Caco-2 (cell line): Measurements from ENCODE around the gene D2HGDH. TPM values are rescaled to one million over a fixed set of nuclear protein-coding genes. Genes with fewer than 3 reads are reported as not detected.

Experiments used
- BruUV-seq: library from RNA; stranded (reverse); fragments of 400-500 nt; replicated peaks from 2 replicates; lab custom pipeline; 2021; lab: Mats Ljungman, UMichigan
- CTCF ChIA-PET: fragments of 300-600 bp; sonication (Branson Sonifier 250); formaldehyde crosslinking; loops from one replicate; lab custom pipeline; 2022; ENCODE audit warnings: antibody characterized with exemption; lab: Charles Lee
- POLR2A ChIA-PET: fragments of 300-600 bp; sonication (Branson Sonifier 250); formaldehyde crosslinking; loops from one replicate; lab custom pipeline; 2022; ENCODE audit warnings: antibody characterized with exemption; lab: Charles Lee
- DNase-seq, 2 experiments: peaks; one replicate each; pipeline versions ENCODE4 v3.0.0 to v3.0.0-alpha.2; 2020 to 2022
- H3K27me3 ChIP-seq: replicated peaks from 2 replicates; pipeline ENCODE4 v1.6.0; 2011; ENCODE audit warnings: low read length; ENCODE audit not compliant: control insufficient read depth, insufficient read depth
- H3K36me3 ChIP-seq: 2 replicates; pipeline ENCODE4 v1.5.1; 2011; ENCODE audit warnings: low read length; ENCODE audit not compliant: control insufficient read depth, insufficient read depth
- H3K4me1 ChIP-seq: fragments of 250-450 bp; sonication (Bioruptor Pico); 2 replicates; pipeline ENCODE4 v1.5.1; 2020; ENCODE audit warnings: mild to moderate bottlenecking
- H3K4me3 ChIP-seq: 2 replicates; pipeline ENCODE4 v1.5.1; 2011; ENCODE audit warnings: low read depth, mild to moderate bottlenecking, control low read depth, low read length
- H3K9me3 ChIP-seq: fragments of 250-450 bp; sonication (Bioruptor Pico); 2 replicates; pipeline ENCODE4 v1.5.1; 2020; ENCODE audit warnings: mild to moderate bottlenecking, moderate library complexity
- H3K27ac Mint-ChIP-seq: one replicate; pipeline ENCODE4 v1.8.0; 2022; ENCODE audit warnings: mixed read lengths; ENCODE audit not compliant: unreplicated experiment
- H3K27me3 Mint-ChIP-seq: one replicate; pipeline ENCODE4 v1.8.0; 2022; ENCODE audit warnings: mixed read lengths; ENCODE audit not compliant: insufficient read depth, unreplicated experiment
- H3K36me3 Mint-ChIP-seq: one replicate; pipeline ENCODE4 v1.8.0; 2022; ENCODE audit warnings: mild to moderate bottlenecking, mixed read lengths; ENCODE audit not compliant: insufficient read depth, unreplicated experiment
- H3K4me1 Mint-ChIP-seq: one replicate; pipeline ENCODE4 v1.8.0; 2022; ENCODE audit warnings: low read depth, mixed read lengths; ENCODE audit not compliant: unreplicated experiment
- H3K4me3 Mint-ChIP-seq: one replicate; pipeline ENCODE4 v1.8.0; 2022; ENCODE audit warnings: mild to moderate bottlenecking, moderate library complexity, mixed read lengths; ENCODE audit not compliant: unreplicated experiment
- H3K9me3 Mint-ChIP-seq: one replicate; pipeline ENCODE4 v1.8.0; 2022; ENCODE audit warnings: mixed read lengths; ENCODE audit not compliant: unreplicated experiment
- CTCF ChIP-seq, 2 experiments: fragments of 200-600 bp in 1 of 2; IDR thresholded peaks; 1 replicate in 1 of 2; 2 replicates in 1 of 2; pipeline versions ENCODE4 v1.5.1 to v1.8.0; 2011 to 2022; ENCODE audit warnings: antibody characterized with exemption in 1 of 2, control low read depth in 1 of 2, inconsistent platforms in 1 of 2, low read depth in 1 of 2, low read length in 1 of 2, mild to moderate bottlenecking in 1 of 2, moderate library complexity in 1 of 2; ENCODE audit not compliant: insufficient read depth in 1 of 2, severe bottlenecking in 1 of 2, unreplicated experiment in 1 of 2
- intact Hi-C: fragments of 100-400 bp; cut with micrococcal nuclease; formaldehyde crosslinking; loops from one replicate; pipeline ENCODE4 v1.10.0; 2022; ENCODE audit not compliant: unreplicated experiment
- total RNA-seq: library from RNA; stranded (reverse); gene quantifications from 2 replicates; pipeline ENCODE4 v1.2.3, GENCODE V29; 2022

The D2HGDH gene
- total RNA-seq, 1 experiment from 2014 or later = 35.4 TPM

GRCh38 chr2:241733391-241734207, 831 bp upstream of the D2HGDH start:
- BruUV-seq = no TSS peak
- no peaks in the 10 kb centered on the region for H3K9me3 ChIP-seq
- intact Hi-C loops = loop anchor here (1.0 kb wide), 1 partner anchor 31 kb away; the partner anchor contains the start of gene ING5
- H3K4me3 ChIP-seq = peak overlapping the region; percentile 41
- no peaks in the 10 kb centered on the region for H3K27me3 ChIP-seq
- peaks cover 9% of the 10 kb centered on the region; the same call in 1 of the 2 replicates for H3K4me1 ChIP-seq
- H3K36me3 ChIP-seq = no peaks in the 10 kb centered on the region
- no peak for DNase-seq
- H3K4me3 Mint-ChIP-seq = peak overlapping the region; percentile 69
- TF ChIP-seq CTCF (IDR thresholded peaks at IDR 0.05; ENCODE audit: insufficient read depth in 1 of 2, low read depth in 1 of 2, low read length in 1 of 2, severe bottlenecking in 1 of 2, unreplicated experiment in 1 of 2) = no peak
- H3K9me3 Mint-ChIP-seq = no peaks in the 10 kb centered on the region
- ChIA-PET CTCF (interaction anchor here (0.8 kb wide), 1 partner anchor 217 kb away, joined by 3 read pairs; no protein-coding TSS in a partner anchor), POLR2A (no interaction called here)
- no peaks in the 10 kb centered on the region for H3K4me1 Mint-ChIP-seq
- no peaks in the 10 kb centered on the region for H3K27me3 Mint-ChIP-seq
- H3K36me3 Mint-ChIP-seq = peaks cover 2% of the 10 kb centered on the region
- H3K27ac Mint-ChIP-seq = no peak overlapping the region

GRCh38 chr2:241734208-241734466, 293 bp upstream of the D2HGDH start:
- no peaks in the 10 kb centered on the region for H3K27me3 Mint-ChIP-seq
- Histone ChIP-seq H3K4me1 (peaks cover 9% of the 10 kb centered on the region; the same call in 1 of the 2 replicates), H3K27me3 (no peaks in the 10 kb centered on the region), H3K9me3 (no peaks in the 10 kb centered on the region), H3K36me3 (no peaks in the 10 kb centered on the region), H3K4me3 (peak overlapping the region; percentile 41)
- peak overlapping the region; percentile 69 for H3K4me3 Mint-ChIP-seq
- intact Hi-C loops = loop anchor here (1.0 kb wide), 1 partner anchor 32 kb away; the partner anchor contains the start of gene ING5
- no peaks in the 10 kb centered on the region for H3K9me3 Mint-ChIP-seq
- H3K36me3 Mint-ChIP-seq = peaks cover 6% of the 10 kb centered on the region
- no peak overlapping the region for H3K27ac Mint-ChIP-seq
- no TSS peak for BruUV-seq
- no peaks in the 10 kb centered on the region for H3K4me1 Mint-ChIP-seq
- ChIA-PET CTCF (interaction anchor here (0.8 kb wide), 1 partner anchor 217 kb away, joined by 3 read pairs; no protein-coding TSS in a partner anchor), POLR2A (interaction anchor here (1.1 kb wide), 1 partner anchor 32 kb away, joined by 4 read pairs; the partner anchor contains the start of gene ING5)
- DNase-seq = no peak
- TF ChIP-seq CTCF (IDR thresholded peaks at IDR 0.05; ENCODE audit: insufficient read depth in 1 of 2, low read depth in 1 of 2, low read length in 1 of 2, severe bottlenecking in 1 of 2, unreplicated experiment in 1 of 2) = no peak

GRCh38 chr2:241736111-241736510, 1.7 kb downstream of the D2HGDH start:
- Histone ChIP-seq H3K27me3 (no peaks in the 10 kb centered on the region), H3K4me3 (no peak overlapping the region), H3K4me1 (peaks cover 9% of the 10 kb centered on the region; the same call in 1 of the 2 replicates), H3K9me3 (no peaks in the 10 kb centered on the region), H3K36me3 (no peaks in the 10 kb centered on the region)
- Mint-ChIP-seq H3K36me3 (peaks cover 6% of the 10 kb centered on the region), H3K27ac (no peak overlapping the region), H3K27me3 (no peaks in the 10 kb centered on the region), H3K9me3 (no peaks in the 10 kb centered on the region), H3K4me1 (no peaks in the 10 kb centered on the region), H3K4me3 (peak overlapping the region; percentile 69)
- ChIA-PET CTCF (no interaction called here), POLR2A (no interaction called here)
- TF ChIP-seq CTCF (IDR thresholded peaks at IDR 0.05; ENCODE audit: insufficient read depth in 1 of 2, low read depth in 1 of 2, low read length in 1 of 2, severe bottlenecking in 1 of 2, unreplicated experiment in 1 of 2) = no peak
- BruUV-seq = TSS peak; percentile 19
- intact Hi-C loops = no loop called here
- no peak for DNase-seq
